ENCODE results near the gene ITGB1.
A peak's percentile ranks its signal among the peaks of the same experiment; 100 is the strongest.
"Not testable (repeated sequence)": the region's sequence is repeated elsewhere in the genome, so short reads cannot be mapped to it uniquely, and the experiment has no call there.

ITGB1 gene

GRCh38 chr10:32958085-32959005, at the start of gene ITGB1:
ITGB1 (minus strand) TSS chr10:32958230; CDS start chr10:32935558, 22,672 bp downstream.
- peak; percentile 76 for DNase-seq

GRCh38 chr10:33006342-33006887, 48.4 kb upstream of the ITGB1 start:
- no peak for DNase-seq

- DNase-seq: no peak
These were observed 47.6 kb upstream of the ITGB1 start for GRCh38 chr10:33005322-33006301.

GRCh38 chr10:33001908-33002492, 44.0 kb upstream of the ITGB1 start:
- DNase-seq: no peak

- not testable (repeated sequence) for DNase-seq
These were observed 40.1 kb upstream of the ITGB1 start for GRCh38 chr10:32998060-32998581.

GRCh38 chr10:32995751-32996150, 37.7 kb upstream of the ITGB1 start:
- no peak for DNase-seq

GRCh38 chr10:32995066-32995622, 37.1 kb upstream of the ITGB1 start:
- no peak for DNase-seq

- not testable (repeated sequence) for DNase-seq
These were observed 36.6 kb upstream of the ITGB1 start for GRCh38 chr10:32994632-32995031.

- not testable (repeated sequence) for DNase-seq
These were observed 34.3 kb upstream of the ITGB1 start for GRCh38 chr10:32992310-32992709.

GRCh38 chr10:32990811-32991210, 32.8 kb upstream of the ITGB1 start:
- no peak for DNase-seq

GRCh38 chr10:32988604-32989003, 30.6 kb upstream of the ITGB1 start:
- DNase-seq: no peak

GRCh38 chr10:32987172-32987571, 29.1 kb upstream of the ITGB1 start:
- no peak for DNase-seq

GRCh38 chr10:32985775-32986350, 27.8 kb upstream of the ITGB1 start:
- DNase-seq: no peak

- DNase-seq: no peak
These were observed 27.3 kb upstream of the ITGB1 start for GRCh38 chr10:32985341-32985764.

GRCh38 chr10:32984003-32984600, 26.1 kb upstream of the ITGB1 start:
- no peak for DNase-seq

- DNase-seq: peak; percentile 39
These were observed 25.2 kb upstream of the ITGB1 start for GRCh38 chr10:32982911-32983909.

GRCh38 chr10:32982293-32982709, 24.3 kb upstream of the ITGB1 start:
- DNase-seq: no peak

GRCh38 chr10:32981760-32982159, 23.7 kb upstream of the ITGB1 start:
- peak; percentile 5 for DNase-seq

- DNase-seq: peak; percentile 75
These were observed 22.8 kb upstream of the ITGB1 start for GRCh38 chr10:32980558-32981468.
